Dermis blood vessel endothelial cell (primary cell): ENCODE results near the gene MYO1E. TPM values are rescaled to one million over a fixed set of nuclear protein-coding genes. Genes with fewer than 3 reads are reported as not detected.
"Not testable (repeated sequence)": the region's sequence is repeated elsewhere in the genome, so short reads cannot be mapped to it uniquely, and the experiment has no call there.

Source experiments
- DNase-seq: peaks from one replicate; pipeline ENCODE4 v3.0.0; 2010
- total RNA-seq: library from RNA; depleted of rRNA; stranded (reverse); fragments of >200 nt; gene quantifications from 2 replicates; pipeline ENCODE4 v1.2.3, GENCODE V29; 2014

MYO1E gene
- total RNA-seq, 1 donor from 2014 or later, result 226 TPM

DNA sequence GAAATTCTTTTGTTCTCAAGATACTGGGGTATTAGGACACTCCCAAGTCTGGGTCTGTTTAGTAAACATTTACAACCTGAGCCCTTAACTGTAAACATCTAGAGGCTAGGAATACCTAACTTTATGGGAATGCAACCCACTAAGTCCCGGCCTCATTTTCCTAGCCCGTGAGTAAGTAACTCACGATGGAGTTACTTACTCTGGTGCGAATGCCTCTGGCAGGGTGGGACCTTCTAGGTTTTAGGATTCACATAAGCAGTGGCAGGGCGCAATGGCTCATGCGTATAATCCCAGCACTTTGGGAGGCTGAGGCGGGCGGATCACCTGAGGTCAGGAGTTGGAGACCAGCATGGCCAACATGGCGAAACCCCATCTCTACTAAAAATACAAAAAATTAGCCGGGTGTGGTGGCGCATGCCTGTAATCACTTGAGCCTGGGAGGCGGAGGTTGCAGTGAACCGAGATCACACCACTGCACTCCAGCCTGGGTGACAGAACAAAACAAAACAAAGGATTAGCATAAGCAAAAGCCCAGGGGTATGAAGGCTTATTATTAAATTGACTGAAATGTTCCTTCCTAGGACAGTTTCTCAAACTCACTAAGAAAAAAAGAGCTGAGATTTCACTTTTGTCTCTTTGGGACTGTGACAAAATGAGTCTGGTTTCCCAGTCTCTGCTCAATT is 14.7 kb upstream of the MYO1E start:
- DNase-seq, result not testable (repeated sequence)

DNA sequence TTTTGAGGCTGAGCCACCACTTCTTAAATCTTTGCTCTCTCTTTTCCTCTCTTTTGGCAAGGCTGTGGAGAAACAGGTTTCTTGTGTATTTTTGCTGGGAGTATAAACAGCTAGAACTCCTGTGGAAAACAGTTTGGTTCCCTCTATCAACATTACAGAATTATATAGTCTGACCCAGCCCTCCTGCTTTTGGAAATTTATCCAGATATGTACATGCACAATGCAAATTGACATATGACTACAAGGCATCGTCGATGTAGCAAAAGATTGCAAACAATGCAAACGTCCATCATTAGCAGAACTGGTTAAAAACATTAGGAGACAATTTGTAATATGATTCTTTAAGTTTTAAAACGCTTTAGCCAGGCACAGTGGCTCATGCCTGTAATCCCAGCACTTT is 12.5 kb upstream of the MYO1E start:
- no peak for DNase-seq

DNA sequence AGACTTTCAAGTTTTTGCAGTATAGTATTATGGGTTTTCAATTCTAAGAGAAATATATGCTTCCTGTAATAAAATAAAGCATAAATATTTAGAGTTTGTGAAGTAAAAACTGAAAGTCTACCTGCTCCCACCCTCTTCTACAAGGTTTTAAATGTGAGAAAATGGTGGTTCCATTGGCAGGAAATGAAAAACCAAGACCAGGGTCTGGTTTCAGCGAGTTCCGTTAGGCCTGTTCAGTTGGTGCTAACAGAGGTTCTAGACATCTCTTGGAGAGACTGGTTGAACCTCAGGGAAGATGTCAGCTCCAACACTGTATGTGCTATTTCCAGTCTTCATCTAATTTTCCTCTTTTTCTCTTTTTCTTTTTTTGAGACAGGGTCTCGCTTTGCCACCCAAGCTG is 11.8 kb upstream of the MYO1E start:
- DNase-seq, result no peak

DNA sequence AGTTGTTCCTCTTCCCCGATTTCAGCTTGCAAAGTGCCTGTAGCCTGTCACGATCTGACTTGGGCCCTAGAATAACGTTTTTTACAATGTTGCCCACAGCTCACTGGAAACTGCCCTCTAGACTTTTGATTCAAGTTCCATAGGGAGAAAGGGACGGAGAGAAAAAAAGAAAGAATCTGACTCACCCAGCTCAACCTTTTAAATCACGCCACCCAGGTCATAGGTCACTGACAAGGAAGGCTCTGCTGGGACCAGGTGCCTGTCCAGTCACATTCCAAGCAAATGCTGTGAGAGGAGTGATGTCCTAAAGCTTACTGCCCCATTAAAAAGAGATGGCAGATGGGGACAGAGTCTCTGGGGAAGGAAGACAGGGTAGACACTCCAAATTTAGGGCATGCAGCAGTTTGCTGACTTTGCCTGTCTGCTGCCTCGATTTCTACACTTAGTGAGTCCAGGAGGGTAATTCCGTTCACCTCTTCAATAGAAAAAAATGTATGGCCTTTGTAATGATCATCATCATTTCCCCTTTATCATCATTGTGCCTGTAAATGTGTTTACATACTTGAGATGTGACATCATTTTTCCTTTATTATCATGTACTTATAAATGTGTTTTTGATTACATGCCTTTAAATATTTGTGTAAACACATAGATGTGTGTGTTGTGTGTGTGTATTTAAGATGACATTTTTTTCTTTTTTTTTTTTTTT is 8.4 kb upstream of the MYO1E start:
- DNase-seq, result no peak

- no peak for DNase-seq
These were observed 6.9 kb upstream of the MYO1E start for GRCh38 chr15:59379531-59379930.

- no peak for DNase-seq
These were observed 6.2 kb upstream of the MYO1E start for GRCh38 chr15:59378855-59379254.

DNA sequence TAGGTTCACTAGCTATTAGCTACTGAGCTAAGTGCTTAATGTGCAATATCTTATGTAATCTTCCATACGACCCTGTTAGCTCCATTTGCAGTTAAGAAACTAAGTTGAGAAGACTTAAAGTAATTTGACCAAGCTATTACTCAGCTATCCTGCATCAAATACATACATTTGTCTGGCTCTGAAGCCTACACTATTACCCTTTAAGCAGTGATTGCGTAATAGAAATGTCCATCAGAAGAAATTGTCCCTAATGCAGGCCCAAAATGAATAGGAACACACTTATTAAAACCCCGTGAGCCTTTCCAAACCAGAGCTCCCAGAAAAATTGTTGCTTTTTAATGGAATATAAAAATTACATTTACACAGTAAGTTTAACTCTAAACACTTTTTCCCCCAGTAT is 5.3 kb upstream of the MYO1E start:
- DNase-seq, result no peak

DNA sequence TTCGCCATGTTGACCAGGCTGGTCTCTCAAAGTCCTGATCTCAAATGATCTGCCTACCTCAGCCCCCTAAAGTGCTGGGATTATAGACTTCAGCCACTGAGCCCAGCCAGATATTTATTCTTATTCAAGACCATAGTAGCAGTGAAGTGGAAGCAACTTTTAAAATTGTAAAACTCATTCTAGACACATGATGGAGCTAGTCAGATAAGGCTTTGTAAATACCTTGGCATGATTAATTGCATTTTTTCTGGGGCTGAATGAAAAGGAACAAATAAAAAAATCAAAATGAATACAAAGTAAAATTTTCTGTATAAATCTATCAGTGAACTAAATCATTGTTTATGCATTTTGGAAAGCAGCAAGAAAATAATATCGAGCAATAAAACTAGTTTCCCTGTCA is 4.1 kb upstream of the MYO1E start:
- DNase-seq, result peak; percentile 40

GRCh38 chr15:59373215-59373614 is 544 bp upstream of the MYO1E start:
- DNase-seq, result no peak

- peak; percentile 40 for DNase-seq
These were observed 966 bp downstream of the MYO1E start for GRCh38 chr15:59371458-59372351.

- peak; percentile 31 for DNase-seq
These were observed 3.1 kb downstream of the MYO1E start for GRCh38 chr15:59369597-59369996.

DNA sequence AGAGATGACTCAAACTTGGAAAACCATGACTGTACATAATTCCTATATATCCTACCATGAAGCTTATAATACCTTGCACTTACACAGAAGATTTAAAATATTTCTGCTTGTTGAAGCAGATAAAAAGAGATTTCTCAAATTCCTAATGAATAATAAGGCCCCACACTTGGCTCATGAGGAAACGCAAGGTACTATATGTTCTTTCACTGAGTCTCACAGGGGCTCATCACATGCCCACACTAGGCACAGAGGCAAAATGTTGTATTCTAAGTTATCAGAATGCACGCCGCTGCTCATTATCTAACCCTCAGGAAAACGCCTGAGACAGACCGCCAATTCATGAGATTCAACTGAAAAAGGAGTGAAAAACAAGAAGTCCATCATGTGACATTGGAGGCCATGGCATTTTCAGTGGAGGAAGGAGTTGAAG is 5.6 kb downstream of the MYO1E start:
- DNase-seq, result no peak

- peak; percentile 79 for DNase-seq
These were observed 6.2 kb downstream of the MYO1E start for GRCh38 chr15:59366333-59367021.

GRCh38 chr15:59364248-59364647 is 8.4 kb downstream of the MYO1E start:
- peak; percentile 42 for DNase-seq

- DNase-seq, result no peak
These were observed 10.3 kb downstream of the MYO1E start for GRCh38 chr15:59362331-59362730.

DNA sequence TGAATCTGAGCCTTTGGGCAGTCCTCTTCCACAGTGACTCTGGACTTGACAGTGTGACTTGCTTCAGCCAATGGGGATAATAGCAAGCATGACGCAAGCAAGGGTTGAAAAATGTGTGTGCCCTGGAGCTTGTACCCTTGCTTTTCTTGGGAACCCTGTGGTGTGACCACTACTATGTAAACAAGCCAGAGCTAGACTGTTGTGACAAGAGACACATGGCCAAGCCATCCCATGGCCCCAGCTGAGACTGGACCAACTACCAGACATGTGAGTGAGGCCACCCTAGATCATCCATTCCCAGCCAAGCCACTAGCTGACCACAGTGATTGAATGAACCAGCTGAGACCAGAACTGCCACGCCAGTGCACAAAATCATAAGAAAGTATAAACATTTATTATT is 11.8 kb downstream of the MYO1E start:
- no peak for DNase-seq

- DNase-seq, result no peak
These were observed 12.4 kb downstream of the MYO1E start for GRCh38 chr15:59360305-59360704.

DNA sequence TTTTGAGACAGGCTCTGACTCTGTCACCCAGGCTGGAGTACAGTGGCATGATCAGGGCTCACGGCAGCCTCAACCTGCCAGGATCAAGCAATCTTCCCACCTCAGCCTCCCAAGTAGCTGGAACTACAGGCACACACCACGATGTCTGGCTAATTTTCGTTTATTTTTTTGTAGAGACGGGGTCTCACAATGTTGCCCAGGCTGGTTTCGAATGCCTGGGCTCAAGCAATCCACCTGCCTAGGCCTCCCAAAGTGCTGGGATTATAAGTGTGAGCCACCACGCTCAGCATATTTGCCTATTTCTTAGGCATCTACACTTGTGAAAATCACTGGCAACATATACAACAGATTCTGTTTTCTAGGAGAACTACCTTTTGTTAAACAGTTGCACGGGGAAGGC is 16.9 kb downstream of the MYO1E start:
- no peak for DNase-seq

DNA sequence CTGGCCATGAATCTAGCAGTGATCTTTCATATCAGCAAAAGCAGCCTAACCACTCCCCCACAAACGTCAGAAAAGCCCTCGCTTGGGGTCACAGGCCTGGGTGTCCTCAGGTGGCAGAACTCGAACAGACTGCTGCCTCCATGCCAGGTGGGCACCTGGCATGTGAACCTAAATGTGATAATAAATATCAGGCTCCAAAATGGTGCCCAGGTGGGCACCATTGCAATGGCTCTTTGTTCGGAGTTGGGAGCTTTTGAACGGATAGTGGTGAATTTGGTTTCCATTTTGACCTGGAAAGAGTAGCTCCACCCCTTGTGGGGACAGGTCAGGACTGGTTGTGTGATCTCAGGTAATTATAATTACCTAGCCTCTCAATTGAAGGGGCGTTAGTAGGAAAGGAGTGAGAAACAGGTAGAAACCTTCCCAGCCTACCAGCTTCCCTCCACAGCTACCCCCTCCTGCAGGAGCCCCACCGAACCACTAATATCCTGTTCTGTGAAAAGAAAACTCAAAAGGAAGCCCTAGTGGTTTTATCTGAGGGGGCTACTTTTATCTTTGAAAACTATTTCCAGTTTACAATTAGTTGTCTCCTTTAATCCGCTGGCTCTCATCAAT is 18.1 kb downstream of the MYO1E start:
- no peak for DNase-seq

DNA sequence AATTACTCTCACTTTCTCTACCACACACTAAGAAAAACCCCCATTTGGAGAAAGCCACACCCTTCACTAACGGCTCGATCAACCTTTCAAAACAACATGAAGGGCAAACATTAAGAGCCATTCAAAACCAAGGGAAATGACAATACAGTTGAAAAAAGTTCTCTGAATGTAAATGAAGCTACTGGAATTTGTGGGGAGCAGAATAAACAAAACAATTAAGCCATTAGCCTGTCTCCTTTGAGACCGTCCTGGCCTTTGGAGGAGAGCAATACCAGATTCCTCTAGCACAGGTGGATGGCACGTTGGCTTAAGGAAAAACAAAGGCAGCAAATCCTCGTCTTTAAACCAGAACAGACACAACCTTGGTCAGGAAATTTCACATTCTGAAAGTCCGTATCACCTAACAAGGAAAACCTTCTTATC is 18.7 kb downstream of the MYO1E start:
- no peak for DNase-seq

- peak; percentile 76 for DNase-seq
These were observed 20.0 kb downstream of the MYO1E start for GRCh38 chr15:59352683-59353082.

DNA sequence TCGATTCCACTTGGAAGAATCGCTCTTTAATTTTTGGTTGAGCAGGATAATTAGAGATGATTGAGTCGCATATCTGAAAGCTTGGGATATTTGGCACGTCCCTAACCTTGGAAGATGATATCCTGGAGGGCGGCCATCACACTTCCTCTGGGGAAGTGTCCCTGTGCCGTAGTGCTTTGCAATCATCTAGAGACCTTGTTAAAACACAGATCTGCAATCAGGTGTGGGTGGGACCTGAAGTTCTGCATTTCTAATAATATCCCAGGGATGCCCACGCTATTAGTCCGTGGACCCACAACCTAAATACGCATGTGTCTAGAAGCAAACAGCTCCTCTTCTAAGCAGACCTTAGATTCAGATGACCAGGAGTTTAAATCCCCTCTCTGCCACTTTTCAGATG is 20.5 kb downstream of the MYO1E start:
- peak; percentile 26 for DNase-seq

GRCh38 chr15:59350421-59350732 is 22.3 kb downstream of the MYO1E start:
- no peak for DNase-seq
